Left forelimb (tissue), 1 donor: ENCODE data around the gene MYO1E.

Experiments used
- DNase-seq: peaks from one replicate; pipeline ENCODE4 v3.0.0-alpha.2; 2018; ENCODE audit warnings: low spot score

MYO1E gene

DNA sequence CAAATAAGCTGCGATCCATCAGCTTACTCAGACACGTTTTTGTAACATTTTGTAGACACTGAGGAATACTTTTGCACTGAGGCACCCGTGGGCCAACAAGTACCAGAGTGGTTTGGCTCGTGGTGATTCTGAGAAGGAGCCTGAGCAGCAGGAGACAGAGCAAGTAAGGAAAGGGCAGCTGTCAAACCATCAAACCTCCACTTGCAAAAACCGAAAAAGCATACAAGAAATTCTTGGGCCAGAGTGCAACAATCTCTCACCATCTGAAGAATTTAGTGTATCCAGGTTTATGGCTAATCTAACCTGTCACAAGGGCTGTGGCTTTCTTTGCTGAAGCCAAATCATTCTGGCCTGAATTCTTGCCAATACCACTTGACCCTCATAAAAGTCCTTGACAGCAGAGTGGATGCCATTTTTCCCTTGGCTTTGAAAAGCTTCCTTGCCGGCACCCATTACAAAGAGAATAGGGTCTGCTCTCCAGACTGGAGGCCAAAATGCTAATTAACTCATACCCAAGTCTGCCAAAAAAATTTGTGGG, 56.7 kb downstream of the MYO1E start:
- DNase-seq: no peak

DNA sequence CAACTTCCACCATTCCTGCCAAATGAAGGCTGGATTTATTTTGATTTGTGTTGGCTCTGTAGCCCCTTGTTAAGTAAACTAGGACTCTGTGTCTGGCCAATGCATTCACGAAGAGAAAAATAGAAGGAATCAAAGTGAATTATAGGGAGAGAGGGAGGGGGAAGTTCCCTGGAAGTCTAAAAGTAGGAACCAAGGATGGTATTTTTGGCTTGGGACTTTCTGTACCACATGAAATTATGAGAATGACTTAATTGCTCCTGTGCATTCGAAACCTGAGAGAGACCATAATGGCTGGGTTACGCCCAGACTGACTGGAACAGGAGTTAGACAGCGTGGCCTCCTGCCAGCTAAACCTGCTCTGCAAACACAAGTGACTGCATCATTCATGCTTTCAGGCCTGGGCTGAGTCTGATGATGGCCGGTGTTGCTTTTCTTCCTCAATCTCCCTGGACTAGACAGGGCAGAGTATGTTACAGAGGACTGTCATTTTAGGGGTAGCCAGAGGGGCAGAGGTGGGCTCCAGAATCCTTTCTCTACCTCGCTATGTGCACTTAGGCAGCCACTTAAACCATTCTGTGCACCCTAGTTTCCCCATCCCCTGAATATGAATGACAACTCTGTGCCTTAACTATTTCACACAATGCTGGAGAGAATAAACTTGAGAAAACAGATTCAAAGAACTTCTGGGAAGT, 58.9 kb downstream of the MYO1E start:
- DNase-seq: peak; percentile 74

DNA sequence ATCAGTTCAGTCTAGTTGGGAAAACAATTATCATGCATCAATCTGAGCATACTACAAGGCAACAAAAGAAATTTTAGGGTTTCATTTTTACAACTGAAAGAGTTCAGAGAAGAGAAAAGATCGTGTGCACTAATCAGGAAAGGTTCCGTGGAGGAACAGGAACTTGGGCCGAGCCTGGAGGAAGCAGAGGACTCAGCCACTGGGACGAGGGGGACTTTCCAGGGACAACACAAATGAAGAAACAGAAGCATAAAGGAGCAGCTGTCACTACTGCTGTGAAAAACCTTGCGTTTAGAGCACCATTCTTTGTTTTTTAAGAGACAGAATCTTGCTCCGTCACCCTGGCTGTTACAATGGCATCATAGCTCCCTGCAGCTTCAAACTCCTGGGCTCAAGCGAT, 60.5 kb downstream of the MYO1E start:
- no peak for DNase-seq

DNA sequence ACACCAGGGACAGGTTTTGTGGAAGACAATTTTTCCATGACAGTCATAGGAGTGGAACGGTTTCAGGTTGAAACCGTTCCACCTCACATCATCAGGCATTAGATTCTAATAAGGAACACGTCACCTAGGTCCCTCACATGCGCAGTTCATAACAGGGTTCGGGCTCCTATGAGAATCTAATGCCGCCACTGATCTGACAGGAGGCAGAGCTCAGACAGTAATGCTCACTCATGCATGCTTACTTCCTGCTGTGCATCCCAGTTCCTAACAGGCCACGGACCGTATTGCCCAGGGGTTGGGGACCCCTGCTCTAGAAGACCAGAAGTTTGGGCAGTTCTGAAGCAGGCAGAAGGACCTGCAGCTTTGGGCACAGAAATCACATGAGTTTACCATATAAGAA, 61.5 kb downstream of the MYO1E start:
- DNase-seq: no peak

DNA sequence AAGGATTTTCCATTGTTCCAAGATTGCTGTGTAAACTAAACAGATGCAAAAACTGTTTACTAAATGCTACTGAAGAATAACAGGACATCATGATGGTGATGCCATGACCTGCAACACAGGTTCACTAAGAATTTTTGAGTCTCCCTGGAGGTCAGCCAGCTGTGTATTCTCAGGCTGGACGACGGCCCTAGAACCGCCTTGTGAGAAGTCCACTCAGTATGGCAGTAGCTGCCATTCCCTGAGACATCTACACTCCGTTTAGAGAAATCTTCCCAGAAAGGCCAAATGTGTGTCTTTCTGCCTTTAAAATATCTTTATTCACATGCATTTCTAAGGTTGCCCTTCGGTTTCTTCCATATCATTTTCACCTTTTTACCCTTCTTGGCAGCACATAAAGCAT, 63.3 kb downstream of the MYO1E start:
- no peak for DNase-seq

DNA sequence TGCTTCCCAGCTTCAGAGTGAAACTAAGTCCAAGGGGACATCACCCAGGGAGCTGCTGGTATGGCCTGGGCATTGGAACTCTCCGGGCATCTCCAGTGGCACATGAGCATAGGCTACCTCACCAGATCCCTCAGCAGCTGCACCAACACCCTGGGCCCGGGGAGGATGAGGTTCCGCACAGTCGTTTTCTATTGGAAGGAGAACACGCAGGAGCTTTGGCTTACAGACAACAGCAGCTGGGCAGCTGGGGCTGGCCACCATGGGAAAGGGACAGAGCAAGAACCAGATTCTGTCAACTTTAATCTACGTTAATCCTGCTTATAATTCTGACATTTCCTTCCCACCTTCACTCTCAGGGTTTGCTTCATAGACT, 65.5 kb downstream of the MYO1E start:
- DNase-seq: no peak

DNA sequence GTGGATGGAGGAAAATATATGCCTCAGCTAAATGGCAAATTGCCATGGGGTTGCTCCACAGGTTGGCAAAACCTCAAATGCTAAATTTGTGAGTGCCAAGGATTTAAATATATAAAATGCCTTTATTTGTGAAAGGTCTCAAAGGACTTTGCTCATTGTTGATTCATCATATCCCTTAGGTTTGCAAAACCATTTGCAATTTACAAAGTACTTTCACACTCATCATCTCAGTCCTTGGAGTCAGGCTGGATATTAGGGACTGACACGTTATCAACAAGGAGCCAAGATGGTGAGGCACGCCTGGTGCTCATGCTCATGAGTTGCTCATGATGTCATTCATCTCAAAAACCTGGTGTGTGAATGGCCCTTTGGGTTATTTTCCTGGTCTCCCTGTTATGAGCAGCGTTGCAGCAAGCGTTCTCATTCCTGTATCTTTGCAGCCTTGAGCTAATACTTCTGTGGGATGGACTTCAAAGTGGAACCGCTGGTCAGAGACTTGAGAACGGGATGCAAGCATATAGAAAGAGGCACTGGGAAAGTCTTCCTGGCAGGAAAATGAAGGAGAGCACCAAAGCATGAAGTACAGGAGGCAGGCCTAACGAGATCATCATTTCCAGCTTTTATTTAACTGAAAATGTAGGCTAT, 66.0 kb downstream of the MYO1E start:
- no peak for DNase-seq

DNA sequence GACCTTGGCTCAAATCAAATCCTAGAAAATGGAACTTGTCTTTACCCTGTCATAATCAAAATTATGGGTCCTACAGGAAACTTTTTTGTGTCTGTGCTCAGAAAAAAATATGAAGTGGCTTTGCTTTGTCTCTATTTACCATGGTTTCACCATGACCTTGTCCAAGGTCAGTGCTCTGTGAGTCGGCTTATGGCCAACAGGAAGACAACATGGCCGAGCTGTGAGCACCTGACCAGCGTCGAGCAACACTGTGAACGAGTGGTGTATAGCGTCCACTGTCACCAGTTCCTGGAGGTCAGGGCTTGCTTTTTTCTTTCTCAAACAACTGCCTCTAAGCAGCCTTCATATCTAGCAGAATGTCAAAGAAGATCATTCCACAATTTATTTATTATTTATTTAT, 67.9 kb downstream of the MYO1E start:
- no peak for DNase-seq

DNA sequence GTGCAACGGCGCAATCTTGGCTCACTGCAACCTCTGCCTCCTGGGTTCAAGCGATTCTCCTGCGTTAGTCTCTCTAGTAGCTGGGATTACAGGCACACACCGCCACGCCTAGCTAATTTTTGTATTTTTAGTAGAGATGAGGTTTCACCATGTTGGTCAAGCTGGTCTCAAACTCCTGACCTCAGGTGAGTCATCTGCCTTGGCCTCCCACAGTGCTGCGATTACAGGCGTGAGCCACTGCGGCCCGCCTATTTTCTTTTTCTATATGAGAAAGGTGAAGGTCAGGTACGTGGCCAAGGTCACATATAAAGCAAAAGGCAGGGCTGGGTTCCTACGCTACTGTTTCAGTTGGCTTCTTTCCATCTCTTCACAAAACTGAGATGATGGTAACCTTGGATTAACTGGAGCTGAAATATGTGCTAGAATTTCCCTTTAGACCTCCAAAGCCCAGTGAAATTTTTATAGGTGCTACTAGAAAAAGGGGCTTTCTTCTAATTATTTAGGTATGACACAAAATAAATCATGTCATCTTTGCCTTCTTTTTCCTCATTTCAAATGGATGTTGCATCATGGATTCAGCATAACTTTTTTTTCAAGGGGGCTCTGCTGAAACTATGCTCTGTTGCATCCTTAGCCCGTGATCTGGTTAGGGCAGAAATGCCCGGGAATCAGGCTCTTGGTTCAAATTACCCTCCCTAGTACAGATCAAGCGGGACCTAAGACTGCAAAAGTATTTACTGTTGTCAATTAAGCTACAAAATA, 68.5 kb downstream of the MYO1E start:
- no peak for DNase-seq

DNA sequence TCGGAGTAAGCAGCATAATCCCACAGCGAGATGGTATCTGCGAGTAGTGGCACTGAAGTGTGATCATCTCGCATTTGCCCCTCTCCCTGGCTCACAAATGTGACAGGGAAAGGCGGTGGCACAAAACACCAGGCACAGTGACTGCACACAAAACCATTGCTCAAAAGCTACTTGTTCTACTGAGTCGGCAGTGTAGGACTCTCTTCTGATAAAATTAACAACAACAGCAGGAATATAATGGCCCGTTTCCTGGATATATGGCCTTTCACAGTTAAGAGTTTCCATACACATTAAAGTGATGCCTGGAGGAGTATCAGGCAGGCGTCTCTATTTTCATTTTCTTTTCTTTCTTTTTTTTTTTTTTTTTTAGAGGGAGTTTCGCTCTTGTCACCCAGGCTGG, 69.0 kb downstream of the MYO1E start:
- no peak for DNase-seq

DNA sequence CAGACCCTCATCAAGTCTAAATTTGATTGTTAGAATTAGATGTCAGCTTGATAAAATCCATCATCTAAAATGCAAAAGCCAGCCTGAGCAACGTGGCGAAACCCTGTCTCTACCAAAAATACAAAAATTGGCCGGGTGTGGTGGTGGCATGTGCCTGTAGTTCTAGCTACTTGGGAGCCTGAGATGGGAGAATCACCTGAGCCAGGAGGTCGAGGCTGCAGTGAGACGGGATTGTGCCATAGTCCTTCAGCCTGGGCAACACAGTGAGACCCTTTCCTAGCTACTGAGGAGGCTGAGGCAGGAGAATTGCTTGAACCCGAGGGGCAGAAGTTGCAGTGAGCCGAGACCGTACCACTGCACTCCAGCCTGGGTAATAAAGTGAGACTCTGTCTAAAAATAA, 69.5 kb downstream of the MYO1E start:
- DNase-seq: no peak

DNA sequence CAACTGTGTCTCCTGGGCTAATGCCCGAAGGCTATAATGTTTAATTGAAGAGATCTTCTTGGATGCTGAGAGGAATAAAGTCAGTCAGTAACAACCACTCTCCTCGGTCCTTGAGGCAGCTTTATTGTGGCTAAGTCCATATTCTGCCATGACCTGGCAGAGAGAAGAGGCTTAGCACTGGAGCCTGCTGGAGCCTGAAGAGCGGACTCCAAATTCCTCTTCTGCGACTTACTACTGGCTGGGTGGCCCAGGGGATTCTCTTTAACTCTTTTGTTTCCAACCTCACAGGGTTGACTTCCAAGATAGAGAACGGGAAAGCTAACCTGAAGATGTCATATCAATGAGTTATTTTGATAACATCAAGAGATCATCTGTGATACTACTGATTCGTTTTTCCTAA, 71.1 kb downstream of the MYO1E start:
- no peak for DNase-seq

DNA sequence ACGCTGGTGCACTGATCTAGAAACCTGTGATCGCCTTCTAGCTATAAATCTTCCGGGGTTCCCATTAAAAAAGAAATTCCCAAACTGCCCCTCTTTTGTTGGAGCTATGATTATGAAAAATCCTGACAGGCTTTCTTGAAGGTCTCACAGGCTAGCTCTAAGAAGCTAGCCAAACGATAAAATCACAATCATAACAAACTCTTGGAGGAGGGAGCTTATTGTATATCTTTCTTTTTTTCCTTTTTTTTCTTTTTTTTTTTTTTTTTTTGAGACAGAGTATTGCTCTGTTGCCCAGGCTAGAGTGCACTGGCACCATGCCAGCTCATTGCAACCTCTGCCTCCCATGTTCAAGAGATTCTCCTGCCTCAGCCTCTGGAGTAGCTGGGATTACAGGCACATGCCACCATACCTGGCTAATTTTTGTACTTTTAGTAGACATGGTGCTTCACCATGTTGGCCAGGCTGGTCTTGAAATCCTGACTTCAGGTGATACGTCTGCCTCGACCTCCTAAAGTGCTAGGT, 72.0 kb downstream of the MYO1E start:
- peak; percentile 3 for DNase-seq

DNA sequence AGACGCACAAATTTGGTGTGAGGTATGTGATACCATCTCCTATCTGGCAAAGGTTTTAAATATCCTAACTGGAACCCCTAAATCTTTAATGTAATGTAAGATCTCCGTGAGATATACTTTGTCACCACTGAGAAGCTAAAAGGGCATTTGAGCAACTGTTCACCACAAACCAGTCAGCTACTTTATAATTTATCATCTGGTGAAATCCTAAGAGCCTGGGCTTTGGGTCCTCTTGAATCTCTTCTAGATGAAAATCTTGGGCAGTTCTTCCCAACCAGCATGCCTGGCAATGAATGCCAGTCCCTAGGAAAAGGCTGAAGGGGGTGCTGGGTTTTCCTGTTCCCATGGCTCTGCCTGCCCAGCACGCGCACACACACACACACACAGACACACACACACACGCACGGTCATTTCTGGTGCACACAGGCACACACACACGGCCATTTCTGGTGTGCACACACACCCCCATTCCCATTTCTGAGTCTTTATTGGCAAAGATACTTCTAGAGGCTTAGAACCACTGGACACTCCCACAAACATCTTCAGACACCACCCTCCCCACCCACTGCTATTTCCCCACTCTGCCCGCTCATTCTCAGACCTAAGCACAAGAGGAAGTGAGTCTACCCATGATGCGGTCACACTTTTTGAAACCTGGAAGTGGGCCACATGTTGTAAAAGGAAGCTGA, 72.6 kb downstream of the MYO1E start:
- peak; percentile 65 for DNase-seq

DNA sequence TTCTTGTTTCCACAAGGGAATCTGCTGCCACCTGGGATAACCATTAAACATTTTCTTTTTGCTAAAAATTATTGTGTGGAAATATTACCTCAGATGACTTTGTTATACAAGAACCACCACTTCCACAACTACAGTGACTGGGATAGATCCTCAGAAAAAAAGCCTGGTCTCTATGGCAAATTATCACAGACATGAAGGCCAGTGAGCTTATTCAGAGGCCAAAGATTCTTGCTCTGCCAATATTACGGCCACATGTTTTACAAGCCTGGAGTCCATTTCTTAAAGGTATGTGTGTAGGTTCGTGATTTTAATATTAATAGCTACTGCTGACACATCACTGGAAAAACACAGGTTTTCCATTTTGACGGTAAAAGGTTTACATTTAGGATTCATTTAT, 73.8 kb downstream of the MYO1E start:
- peak; percentile 23 for DNase-seq

DNA sequence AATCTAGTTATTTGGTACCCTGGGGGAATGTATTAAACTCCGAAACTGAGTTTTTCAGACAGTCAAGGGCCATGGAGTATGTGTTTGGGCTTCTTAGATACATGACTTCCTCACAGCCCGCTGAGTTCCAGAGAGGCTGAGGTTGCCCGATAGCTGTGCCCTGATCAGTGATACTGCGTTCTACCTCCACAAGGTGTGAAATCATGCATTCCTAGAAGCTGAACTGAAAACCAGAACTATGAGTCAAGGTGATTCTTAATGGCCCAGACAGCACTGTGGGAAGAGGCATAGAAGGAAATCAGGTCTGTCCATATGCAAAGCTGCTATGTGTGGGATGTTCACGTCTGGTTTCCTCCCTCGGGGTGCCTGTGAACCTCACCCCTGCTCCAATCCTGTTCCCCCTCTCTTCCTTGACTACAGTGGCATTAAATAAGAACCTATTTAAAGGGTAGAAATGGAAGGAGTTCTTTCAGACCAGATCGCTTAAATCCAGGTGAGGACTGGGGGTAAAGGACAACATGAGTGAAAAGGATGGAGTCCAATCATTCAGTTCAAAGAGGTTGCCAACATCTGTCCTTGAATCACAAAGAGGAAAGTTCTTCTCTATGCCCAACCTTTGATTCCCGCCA, 74.3 kb downstream of the MYO1E start:
- peak; percentile 17 for DNase-seq

DNA sequence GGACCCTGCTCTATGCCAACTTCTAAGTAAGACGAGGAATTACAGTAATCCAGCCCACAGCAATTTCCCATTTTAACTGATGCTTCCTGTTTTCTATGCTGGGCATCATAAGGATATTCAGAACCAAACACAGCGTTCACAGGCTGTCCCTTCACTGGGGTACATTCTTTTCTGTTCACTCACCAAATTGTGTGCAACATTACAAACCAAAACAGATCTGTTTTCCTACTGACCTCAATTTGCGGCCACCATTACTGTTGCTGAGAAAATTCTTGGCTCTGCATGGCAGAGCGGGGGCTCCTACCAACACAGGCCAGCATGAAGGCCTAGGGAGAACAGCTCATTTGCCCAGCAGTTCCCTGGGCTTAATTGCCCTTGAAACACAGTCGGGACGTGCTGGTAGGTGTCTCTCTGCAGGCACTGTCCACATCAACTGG, 76.5 kb downstream of the MYO1E start:
- DNase-seq: peak; percentile 47

DNA sequence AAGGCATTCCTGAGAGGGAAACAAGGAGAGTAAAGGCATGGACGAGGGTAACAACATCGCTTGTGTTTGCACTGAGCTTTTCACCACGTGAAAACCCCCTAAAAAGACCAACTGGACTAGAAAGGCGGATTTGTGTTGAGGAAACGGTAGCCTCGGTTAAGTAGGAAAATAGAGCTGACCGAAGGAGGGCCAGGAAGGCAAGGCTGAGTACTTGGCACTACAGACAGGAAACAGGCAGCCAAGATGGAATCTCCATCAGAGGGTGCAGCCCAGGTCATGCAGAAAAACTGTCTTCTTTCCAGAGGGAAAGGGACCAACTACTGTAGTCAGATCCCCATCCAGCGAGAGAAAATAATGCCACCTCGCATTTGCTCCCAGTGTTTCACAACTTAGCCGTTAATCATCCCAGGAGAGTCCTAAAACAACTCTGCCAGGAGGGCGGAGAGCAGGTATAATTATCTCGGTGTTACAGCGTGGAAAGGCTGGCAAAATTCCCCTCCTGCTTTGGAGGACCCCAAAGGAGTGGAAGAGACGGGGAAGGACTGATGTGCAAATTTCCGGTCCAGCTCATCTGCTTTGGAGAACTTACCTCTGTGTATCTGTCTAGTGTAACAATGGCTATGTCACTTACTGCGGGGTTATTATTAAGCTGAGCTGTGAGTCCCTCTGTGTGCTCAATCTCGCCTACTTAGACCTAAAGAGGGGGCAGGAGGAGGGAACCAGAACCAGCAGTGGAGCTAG, 77.2 kb downstream of the MYO1E start:
- peak; percentile 65 for DNase-seq

DNA sequence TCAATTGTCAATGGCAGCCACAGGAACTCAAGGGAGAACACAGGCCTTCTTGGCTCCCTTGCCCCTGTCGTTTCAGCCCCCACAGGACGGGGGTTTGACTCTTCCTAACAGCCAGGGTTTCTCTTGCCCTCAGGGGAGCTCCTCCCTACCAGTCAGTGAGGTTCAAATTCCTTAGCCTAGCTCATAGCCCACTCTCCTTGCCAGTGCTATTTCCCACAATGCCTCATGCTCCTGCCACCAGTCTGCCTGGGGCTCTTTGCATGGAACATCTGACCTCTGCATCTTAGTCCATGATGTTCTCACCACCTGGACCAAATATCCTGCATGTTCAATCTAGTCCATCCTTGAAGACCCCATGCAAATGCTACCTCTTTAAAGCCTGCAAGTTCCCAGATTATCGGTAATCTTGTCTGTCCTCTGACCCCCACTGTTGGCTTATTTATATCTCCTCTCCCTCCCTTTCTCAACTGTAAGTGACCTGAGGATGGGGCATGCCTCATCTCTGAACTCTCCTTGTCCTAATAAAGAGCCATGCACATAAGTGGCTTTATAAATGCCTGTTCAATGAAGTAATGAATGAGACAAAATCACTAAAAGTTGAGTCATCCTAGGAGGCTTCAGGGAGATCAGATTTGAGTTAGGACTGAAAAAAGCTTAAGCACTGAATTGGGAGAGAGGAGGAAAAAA, 78.0 kb downstream of the MYO1E start:
- DNase-seq: no peak

DNA sequence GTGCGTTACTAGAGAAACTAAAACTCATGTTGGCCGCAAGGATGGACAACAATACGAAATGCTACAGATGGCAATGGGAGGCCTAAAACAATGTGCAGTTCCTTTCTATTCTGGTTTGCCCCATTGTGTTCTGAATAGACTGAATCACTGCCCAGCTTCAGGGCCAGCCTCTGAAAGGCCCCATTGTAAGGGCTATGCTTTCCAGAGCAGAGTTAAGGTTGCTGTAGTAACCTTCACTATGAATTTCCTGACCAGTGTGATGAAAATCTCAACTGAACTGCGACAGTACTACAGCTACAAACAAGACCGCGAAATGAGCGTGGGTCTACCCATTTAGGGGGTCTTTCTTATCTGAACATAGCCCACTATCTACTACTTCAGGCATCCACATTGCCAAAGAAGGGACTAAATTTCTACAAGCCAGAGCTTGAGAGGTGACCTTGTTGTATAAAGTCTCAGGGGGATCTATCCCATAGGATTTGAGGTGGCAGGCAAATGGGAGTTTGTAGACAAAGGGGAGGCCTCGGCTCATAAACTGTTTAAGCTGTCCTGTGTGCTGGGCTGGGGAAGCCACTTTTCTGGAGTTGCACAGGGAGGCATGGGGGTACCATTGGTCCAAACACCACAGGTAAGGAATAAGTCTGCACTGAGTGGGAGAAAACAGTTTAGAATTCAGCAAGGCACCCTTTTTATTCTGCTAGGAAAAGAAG, 80.1 kb downstream of the MYO1E start:
- peak; percentile 31 for DNase-seq
